GM18867 (cell line): ENCODE results near the gene LPAR3.
"Not testable (repeated sequence)": the region's sequence is repeated elsewhere in the genome, so short reads cannot be mapped to it uniquely, and the experiment has no call there.

Experiments used
- ATAC-seq: cut with Tn5 transposase; IDR thresholded peaks from one replicate; pipeline ENCODE4 v1.9.1; 2021; ENCODE audit warnings: mild to moderate bottlenecking, moderate library complexity; ENCODE audit not compliant: unreplicated experiment

The LPAR3 gene, protein sequence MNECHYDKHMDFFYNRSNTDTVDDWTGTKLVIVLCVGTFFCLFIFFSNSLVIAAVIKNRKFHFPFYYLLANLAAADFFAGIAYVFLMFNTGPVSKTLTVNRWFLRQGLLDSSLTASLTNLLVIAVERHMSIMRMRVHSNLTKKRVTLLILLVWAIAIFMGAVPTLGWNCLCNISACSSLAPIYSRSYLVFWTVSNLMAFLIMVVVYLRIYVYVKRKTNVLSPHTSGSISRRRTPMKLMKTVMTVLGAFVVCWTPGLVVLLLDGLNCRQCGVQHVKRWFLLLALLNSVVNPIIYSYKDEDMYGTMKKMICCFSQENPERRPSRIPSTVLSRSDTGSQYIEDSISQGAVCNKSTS

GRCh38 chr1:84892705-84893618, at the start of gene LPAR3:
TSS of gene LPAR3 (minus strand) at chr1:84893206. CDS start at chr1:84866120, 27,086 bp downstream.
- no peak for ATAC-seq

DNA sequence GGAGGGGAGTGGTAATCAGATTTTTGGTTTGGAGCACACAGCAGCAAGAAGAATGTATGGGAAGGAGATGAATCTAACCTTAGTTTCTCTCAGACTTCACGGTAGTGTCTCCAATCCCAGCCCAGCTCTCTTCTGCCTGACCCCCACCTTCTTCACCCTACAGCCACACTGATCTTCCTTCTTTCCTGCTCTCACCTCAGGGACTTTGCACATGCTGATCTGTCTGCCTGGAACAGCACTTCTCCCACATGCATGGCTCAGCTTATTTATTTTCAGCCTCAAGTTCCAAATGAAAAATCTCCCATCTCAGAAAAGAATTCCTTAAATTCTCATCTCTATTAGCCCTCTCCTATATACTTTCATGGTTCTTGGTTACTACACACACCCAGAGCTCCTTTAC, 48.8 kb upstream of the LPAR3 start:
- no peak for ATAC-seq

GRCh38 chr1:84940481-84940880, 47.5 kb upstream of the LPAR3 start:
- no peak for ATAC-seq

DNA sequence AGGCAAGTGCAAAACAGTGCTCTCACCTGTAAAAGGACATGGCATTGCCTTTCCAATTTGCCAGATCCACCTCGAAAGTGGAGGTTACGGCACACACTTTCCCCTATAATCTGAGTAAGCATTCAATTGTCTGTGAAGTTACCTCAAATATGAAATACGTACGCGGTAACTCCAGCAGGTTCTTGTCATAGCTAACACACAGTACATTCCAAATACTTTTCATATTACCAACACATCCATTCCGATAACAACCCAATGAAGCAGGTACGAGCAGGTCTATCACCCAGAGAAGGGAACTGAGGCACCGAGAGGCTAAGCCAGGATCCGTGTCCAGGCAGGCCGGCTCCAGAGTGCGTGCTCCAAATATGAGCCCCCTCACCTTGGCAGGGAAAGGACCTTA, 46.8 kb upstream of the LPAR3 start:
- no peak for ATAC-seq

GRCh38 chr1:84939151-84939550, 46.1 kb upstream of the LPAR3 start:
- ATAC-seq, result no peak

DNA sequence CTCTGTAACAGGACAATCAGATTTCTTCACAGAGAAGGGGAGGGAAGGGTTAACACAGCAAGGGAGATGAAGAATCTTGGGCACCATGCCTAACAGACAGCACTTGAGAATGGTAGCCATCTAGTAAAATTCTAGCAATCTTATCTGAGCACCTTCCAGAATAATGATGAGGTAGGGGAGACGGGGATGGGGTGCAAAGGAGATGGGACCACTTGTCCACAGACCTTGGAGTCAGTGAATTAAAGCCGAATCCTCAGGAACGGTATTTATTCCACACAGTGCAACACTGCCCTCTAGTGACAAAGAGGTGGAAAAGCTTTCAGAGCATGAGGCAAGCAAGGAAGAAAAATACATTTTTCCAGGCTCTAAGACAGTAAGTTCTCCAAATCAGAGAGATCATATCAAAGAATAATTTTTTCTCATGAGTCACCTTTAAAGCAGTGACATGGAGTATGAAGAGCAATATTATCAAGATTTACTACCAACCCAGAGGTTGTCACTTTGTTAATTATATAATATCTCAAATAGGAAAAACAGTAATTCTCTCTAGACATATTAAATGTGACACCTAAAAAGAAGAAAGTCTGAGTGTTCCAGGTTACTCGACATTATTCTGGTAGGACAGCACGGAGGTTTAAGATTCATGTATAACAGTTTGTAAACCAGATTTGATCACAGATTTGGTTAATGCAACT, 43.3 kb upstream of the LPAR3 start:
- peak; percentile 66 for ATAC-seq

GRCh38 chr1:84933011-84933611, 40.1 kb upstream of the LPAR3 start:
- ATAC-seq, result no peak

DNA sequence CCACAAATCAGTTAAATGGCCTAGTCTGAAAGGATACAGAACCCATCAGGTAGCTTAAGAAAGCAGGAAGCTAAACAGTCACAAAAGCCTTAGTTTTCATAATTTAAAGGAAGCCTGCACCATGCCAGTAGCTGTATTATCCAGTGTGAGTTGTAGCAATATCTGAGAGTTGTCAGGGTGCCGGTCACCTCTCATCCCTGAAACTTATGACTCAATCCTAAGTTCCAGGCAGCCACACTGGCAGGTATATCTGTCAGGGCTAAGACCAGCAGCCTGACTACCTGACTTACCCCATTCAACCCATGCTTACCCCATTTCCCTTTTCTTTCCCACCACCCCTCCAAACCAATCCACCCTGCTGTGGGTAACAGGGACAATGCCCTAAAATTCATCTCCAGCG, 37.8 kb upstream of the LPAR3 start:
- no peak for ATAC-seq

GRCh38 chr1:84930329-84930728, 37.3 kb upstream of the LPAR3 start:
- ATAC-seq, result no peak

DNA sequence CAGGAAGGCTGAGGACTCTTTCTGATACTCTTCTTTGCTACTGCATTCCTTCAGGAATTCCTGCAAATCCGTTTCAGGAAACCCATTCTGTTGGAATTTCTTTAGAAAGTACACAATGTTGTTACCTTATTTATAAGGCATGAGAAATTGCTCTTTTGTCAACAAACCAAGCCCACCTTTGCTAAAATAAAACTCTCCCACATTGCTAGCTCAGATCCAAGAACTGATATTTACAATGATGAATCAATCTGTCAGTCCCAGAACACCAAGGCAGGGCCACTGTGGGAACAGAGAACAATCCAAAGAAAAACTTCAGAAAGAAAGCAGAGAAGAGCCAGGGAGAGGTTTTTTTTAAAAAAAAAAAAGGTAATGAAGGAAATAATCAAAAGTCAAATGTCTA, 36.6 kb upstream of the LPAR3 start:
- no peak for ATAC-seq

DNA sequence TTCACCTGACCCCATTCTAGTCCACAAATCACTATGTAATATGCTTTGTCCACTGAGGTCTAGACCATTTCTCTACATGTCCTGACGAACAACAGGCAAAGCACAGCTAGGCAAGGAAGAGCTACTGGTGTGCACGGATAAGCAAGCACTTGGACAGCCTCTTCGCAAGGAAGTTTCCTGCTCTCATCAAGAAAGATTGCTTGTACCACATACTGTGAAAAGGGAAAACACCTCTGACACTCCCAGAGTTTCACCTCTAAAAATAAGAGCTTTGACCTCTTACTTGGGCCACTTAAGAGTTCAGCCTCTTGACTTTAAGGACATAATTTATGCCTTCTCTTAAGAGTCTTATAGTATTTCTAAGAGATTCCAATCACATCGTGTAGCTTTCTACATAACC, 36.0 kb upstream of the LPAR3 start:
- ATAC-seq, result no peak

DNA sequence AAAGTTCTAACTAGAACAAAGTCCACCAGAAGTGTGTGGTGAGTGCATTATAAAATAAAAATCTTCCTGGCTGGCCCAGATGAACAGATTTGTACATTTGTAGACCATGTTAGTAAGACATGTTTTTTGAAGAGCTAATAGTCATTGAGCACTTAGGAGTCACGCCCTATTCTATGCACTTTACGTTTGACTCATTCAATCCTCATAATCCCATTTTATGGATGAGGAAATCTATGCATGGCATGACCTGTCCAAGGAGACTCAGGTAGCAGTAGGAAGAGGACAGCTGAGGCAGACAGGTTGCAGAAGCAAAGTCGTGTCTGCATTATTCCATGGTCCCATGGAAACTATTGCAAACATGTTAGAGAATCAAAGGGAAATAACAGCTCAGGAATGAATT, 30.3 kb upstream of the LPAR3 start:
- ATAC-seq, result no peak

GRCh38 chr1:84920159-84920558, 27.2 kb upstream of the LPAR3 start:
- ATAC-seq, result no peak

DNA sequence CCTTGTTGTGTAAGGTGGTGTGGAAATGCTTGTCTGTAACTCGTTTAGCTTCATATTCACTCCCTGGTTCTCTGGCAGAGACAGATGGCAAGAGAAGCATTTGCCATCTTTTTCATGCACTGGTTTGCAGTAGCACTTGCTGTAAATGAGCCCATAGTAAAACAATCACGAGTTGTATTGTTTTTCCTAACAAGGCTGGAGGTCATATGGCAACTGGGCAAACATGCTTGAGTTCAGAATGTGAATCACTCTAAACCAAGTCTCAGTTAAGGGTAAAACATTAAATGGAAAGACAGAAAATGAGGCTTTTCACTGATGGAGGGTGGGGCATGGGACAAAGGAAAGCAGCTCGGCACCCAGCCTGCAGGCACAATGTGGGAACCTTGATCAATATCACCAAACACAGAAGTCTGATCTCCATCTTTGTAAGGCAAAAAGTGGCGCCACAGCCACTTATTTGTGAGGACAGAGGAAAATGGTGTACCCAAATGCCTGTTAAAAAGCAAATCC, 26.5 kb upstream of the LPAR3 start:
- no peak for ATAC-seq

DNA sequence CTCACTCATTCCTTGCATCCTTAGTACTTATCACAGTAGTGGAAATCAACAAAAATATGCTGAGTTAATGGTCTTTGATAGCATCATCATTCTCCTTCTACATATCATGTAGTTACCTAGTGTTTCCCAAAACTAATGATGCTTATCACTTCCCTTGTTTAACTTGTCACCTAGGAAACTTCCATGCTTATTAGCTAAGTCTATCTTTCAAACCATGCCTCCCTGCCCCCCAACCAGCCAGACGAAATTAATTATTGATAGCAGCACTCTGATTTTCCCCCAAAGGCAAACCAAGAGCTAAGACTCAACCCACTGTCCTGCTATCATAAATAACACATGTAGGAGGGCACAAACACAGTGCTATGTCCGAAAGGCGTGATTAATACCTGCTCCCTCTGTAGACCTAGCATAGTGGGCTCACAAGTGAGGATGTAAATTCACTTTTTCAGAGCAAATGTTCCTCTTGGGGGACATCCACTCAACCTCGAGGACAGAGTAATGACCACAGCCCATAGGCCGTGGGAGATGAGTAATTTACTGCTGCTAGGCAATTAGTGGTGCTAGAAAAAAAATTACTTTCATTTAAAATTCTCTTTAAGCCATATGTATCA, 25.8 kb upstream of the LPAR3 start:
- ATAC-seq, result no peak

GRCh38 chr1:84916897-84917296, 23.9 kb upstream of the LPAR3 start:
- ATAC-seq, result no peak

- no peak for ATAC-seq
Observed at GRCh38 chr1:84913555-84913892, 20.5 kb upstream of the LPAR3 start.

DNA sequence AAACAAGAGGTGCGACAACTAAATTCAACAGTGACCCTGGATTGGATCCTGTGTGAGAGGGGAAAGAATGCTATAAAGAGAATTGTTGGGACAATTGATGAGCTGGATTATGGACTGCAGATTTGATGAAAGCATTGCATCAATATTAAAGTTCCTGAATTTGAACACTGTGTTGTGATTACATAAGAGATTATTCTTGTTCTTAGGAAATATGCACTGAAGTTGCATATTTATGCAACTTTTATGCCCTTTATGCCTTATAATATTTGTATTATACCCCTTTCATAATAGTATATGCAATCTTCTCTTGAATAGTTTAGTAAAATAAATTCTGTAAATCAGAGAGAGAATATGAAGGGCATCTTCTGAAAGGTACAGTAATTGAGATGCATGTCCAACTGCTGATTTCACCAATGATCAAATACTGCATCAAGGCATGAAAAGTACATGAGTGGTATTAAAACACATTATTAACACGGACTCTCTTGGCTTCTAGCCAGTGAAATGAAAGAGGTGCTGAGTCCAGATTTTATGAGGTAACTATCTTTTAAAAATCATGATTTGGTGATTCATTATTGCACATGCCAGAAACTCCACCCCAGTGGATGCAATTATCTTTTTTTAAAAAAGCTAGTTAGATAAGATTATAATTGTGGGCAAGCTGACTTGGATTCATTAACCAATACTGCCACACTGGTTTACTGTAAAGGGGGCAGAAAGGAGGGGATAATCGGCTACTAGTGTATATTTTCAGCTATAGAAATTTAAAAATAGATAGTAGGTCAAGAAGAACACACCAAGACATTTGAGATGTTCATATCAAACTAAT, 19.9 kb upstream of the LPAR3 start:
- ATAC-seq, result no peak

- not testable (repeated sequence) for ATAC-seq
Observed at GRCh38 chr1:84908746-84909464, 15.9 kb upstream of the LPAR3 start.
